HG02678 (cell line): ENCODE measurements around the gene EZH2.
A peak's percentile ranks its signal among the peaks of the same experiment; 100 is the strongest.

Source experiments
- ATAC-seq: cut with Tn5 transposase; IDR thresholded peaks from one replicate; pipeline ENCODE4 v1.9.1; 2021; ENCODE audit warnings: mild to moderate bottlenecking, moderate library complexity; ENCODE audit not compliant: unreplicated experiment

The EZH2 gene

GRCh38 chr7:148774471-148774870 lies 109.6 kb downstream of the EZH2 start:
- ATAC-seq = no peak

GRCh38 chr7:148773334-148773733 lies 110.8 kb downstream of the EZH2 start:
- ATAC-seq = peak; percentile 85

GRCh38 chr7:148772297-148773089 lies 111.6 kb downstream of the EZH2 start:
- ATAC-seq = no peak

- no peak for ATAC-seq
Observed at GRCh38 chr7:148770004-148770403, 114.1 kb downstream of the EZH2 start.

- ATAC-seq = no peak
Observed at GRCh38 chr7:148763622-148764021, 120.5 kb downstream of the EZH2 start.

- no peak for ATAC-seq
Observed at GRCh38 chr7:148761499-148762278, 122.4 kb downstream of the EZH2 start.
